ENCODE measurements around the gene ADCY2.

- TF ChIP-seq CTCF (IDR thresholded peaks at IDR 0.05): no peak
- TF ChIP-seq POLR2AphosphoS5 (IDR thresholded peaks at IDR 0.05): no peak
Measured at GRCh38 chr5:7610531-7611177, 214.7 kb downstream of the ADCY2 start.
